ENCODE measurements around the gene SAMD10.
"Not testable (repeated sequence)": the region's sequence is repeated elsewhere in the genome, so short reads cannot be mapped to it uniquely, and the experiment has no call there.

SAMD10 gene

GRCh38 chr20:64003960-64004725 is 24.7 kb upstream of the SAMD10 start:
- DNase-seq = no peak

GRCh38 chr20:64001607-64002011 is 22.2 kb upstream of the SAMD10 start:
- DNase-seq = no peak

GRCh38 chr20:64000906-64001305 is 21.5 kb upstream of the SAMD10 start:
- DNase-seq = no peak

GRCh38 chr20:63982937-63983336 is 3.5 kb upstream of the SAMD10 start:
- DNase-seq = no peak

GRCh38 chr20:63980806-63981728 is 1.6 kb upstream of the SAMD10 start, which contains the start of gene PRPF6:
Gene PRPF6 (plus strand): TSS chr20:63981132. CDS start chr20:63981246, 114 bp downstream.
- DNase-seq = peak in 55 of 56 donors; percentile 62 to 97 (median 89)

GRCh38 chr20:63980317-63980805 is 919 bp upstream of the SAMD10 start:
- peak in 17 of 56 donors; percentile 37 to 78 (median 68) for DNase-seq

- no peak for DNase-seq
These were observed 249 bp downstream of the SAMD10 start for GRCh38 chr20:63979229-63979556.

- DNase-seq = peak in 5 of 56 donors; percentile 15 to 32 (median 25)
These were observed 868 bp downstream of the SAMD10 start for GRCh38 chr20:63978319-63979228.

GRCh38 chr20:63977739-63978276 is 1.6 kb downstream of the SAMD10 start:
- peak in 3 of 56 donors; percentile 10 to 24 (median 23) for DNase-seq

GRCh38 chr20:63976980-63977738 is 2.3 kb downstream of the SAMD10 start:
- DNase-seq = no peak

- not testable (repeated sequence) for DNase-seq
These were observed 2.9 kb downstream of the SAMD10 start for GRCh38 chr20:63976511-63976910.

- DNase-seq = no peak
These were observed 4.8 kb downstream of the SAMD10 start for GRCh38 chr20:63974402-63975200.

- DNase-seq = peak in 53 of 56 donors; percentile 32 to 90 (median 74)
These were observed 5.6 kb downstream of the SAMD10 start for GRCh38 chr20:63973636-63974401.

GRCh38 chr20:63973160-63973479 is 6.3 kb downstream of the SAMD10 start:
- DNase-seq = no peak

- DNase-seq = no peak
These were observed 6.9 kb downstream of the SAMD10 start for GRCh38 chr20:63972312-63973159.

- DNase-seq = not testable (repeated sequence)
These were observed 7.5 kb downstream of the SAMD10 start for GRCh38 chr20:63971960-63972311.

- DNase-seq = no peak
These were observed 8.6 kb downstream of the SAMD10 start for GRCh38 chr20:63970714-63971431.
